NCI-H2107 treated with DMSO at 0.1 percent for 48 hours (cell line): ENCODE data around the gene ALAS1.

Experiments used
- DNase-seq: peaks from one replicate; lab custom pipeline; 2025; ENCODE audit not compliant: unreplicated experiment; lab: John Stamatoyannopoulos, UW

Gene ALAS1

GRCh38 chr3:52220380-52221026 lies 22.5 kb downstream of the ALAS1 start:
- peak; percentile 43 for DNase-seq

- DNase-seq, result no peak
These were observed 23.2 kb downstream of the ALAS1 start for GRCh38 chr3:52221141-52221562.

DNA sequence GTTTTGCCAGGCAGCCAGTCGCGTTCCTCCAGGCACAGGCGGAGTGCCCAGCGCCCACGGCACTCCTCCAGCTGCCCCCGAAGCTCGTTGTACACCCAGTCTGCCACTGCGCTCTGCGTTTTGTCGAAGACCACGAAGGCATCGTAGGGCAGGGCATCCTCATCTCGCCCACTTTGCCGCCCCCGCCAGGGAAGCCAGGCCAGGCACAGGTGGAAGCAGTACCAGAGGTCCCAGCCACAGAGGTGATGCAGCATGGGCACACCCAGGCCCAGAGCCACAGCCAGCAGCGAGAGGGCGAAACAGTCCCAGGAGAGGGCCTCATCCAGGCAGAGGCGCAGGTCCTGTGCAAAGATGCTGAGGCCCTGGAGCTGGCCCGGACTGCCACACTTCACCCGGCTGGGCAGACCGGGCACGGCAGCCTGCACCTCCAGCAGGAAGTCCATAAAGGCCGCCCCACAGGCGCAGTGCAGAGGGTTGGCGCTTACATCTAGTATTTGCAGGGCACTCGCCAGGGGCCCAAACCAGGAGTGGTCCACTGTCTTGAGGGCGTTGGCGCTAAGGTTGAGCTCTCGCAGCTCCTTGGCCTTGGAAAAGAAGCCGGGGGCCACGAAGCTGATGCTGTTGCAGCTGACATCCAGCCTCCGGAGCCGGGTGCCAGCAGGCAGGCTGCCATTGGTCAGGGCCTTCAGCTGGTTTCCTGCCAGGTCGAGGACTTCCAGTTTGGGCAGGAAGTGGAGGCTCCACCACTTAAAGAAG lies 23.8 kb downstream of the ALAS1 start:
- no peak for DNase-seq

GRCh38 chr3:52222319-52223221 lies 24.6 kb downstream of the ALAS1 start:
- no peak for DNase-seq

- DNase-seq, result no peak
These were observed 25.8 kb downstream of the ALAS1 start for GRCh38 chr3:52223449-52224408.

DNA sequence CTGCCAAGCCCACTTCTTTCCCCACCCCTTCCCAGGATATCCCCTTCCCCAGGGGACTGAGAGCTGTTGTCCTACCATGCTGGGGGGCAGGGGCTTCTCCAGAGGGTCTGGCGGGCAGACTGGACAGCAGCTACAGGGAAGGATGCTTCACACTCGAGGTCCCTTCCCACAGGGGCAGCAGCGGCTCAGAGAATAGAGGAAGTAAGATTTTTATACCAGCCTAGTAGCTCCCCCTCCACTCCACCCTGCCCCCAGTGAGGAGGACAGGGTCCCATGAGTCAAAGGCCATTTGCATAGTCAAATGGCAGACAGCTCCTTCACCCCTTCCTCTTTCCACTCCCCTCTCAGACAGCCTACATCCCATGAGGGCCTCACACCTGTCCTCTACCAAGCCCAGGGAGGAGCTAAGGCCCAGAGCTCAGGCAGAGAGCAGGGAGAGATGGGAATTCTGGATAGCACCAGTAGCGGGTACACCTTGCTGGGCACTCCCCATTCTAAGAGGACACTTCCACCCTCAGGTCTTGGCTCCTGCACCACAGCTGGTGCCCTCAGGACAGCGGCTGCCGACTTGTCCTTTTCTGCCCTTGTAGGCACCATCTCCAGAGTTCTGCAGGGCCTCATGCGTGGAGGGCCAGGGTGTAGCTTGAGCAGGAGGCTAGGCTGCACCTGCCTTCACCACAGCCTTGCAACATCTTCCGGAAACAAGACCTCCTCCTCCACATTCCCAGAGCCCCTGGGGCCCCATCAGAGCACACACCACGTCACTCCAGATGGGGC lies 27.7 kb downstream of the ALAS1 start, which contains the start of gene TLR9:
TSS of gene TLR9 (minus strand) at position 194 of the 777 bp plus-strand sequence. CDS start at position 78, 116 bp downstream.
- DNase-seq, result peak; percentile 75

DNA sequence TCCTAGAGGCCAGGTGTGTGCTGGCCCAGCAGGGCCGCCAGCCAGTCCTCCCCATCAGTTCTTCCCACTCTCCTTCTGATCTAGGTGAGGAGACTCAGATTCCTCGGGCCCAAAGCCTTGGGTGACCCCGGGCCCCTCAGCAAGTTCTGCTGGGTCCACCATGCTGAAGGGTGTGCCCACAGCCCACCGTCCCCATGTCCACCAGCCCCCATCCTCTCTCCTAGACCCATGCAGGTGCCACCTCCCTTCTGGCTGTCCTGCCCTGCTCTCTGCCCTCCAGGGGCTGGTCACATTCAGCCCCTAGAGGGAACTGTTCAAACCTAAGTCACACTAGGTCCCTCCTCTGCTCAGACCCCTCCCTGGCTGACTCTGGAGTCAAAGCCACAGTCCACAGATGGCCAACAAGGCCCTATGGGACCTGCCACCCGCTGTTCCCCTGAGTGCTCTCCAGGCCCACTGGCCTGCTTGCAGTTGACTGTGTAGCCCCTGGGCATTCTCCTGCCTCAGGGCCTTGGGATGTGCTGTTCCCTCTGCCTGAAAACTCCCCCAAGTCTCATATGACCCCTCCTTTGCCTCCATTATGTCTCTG lies 28.4 kb downstream of the ALAS1 start:
- DNase-seq, result no peak

- no peak for DNase-seq
These were observed 29.2 kb downstream of the ALAS1 start for GRCh38 chr3:52227117-52227516.

- DNase-seq, result no peak
These were observed 29.8 kb downstream of the ALAS1 start for GRCh38 chr3:52227766-52228165.

DNA sequence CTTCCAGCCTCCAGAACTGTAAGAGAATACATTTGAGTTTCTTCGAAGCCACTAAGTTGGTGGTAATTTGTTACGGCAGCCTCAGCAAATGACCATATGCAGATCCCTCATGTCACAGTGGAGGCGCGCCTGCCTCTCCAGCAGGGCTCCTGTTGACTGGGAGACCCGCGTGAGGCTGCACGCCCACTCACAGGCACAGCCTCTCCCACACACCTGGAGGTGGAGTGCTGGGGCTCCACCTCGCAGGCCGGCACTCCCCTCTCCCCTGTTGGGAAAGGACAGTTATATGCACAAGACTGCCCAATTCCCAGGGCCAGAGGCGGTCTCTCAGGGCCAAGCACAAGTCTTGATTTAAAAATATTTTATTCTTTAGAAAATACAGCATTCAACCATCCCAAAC lies 30.3 kb downstream of the ALAS1 start:
- no peak for DNase-seq

- no peak for DNase-seq
These were observed 30.9 kb downstream of the ALAS1 start for GRCh38 chr3:52228751-52229291.

DNA sequence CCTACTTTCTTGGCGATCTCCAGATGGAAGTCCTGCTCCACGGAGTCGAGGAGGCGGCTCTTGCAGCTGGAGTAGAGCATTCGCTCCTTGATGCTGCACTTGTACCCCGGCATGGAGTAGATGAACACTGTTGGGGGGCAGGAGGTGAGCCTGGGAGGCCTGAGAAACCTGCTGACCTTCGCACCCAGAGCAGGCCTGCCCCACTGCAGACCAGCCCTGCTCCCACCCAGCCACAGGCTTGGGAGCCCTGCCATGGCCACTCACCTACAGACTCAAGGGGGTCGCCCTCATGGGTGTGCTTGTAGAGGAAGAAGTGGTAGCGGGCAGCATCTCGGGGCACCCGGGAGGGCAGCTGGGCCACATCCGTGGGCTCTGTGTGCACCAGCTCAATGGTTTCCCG lies 31.7 kb downstream of the ALAS1 start:
- DNase-seq, result no peak

DNA sequence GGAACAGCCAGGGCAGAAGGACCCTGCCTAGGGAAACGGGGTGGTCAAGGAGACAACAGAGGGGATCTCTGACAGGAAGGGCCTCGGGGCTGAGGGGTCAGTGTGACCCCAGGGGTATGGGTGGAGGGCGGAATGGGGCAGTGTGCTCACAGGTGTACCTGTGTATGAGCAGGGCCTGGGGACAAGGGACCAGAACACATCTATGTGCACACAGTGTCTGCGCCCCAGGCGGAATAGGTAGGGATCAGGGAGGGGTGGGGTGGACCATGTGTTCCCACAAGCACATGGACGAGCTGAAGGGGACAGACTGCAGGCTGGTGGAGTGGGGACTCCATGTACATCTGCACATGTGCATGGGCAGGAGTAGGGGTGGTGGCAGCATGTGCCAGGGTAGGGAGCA lies 32.5 kb downstream of the ALAS1 start:
- DNase-seq, result no peak

- no peak for DNase-seq
These were observed 33.0 kb downstream of the ALAS1 start for GRCh38 chr3:52230889-52231499.

- DNase-seq, result no peak
These were observed 33.7 kb downstream of the ALAS1 start for GRCh38 chr3:52231502-52232278.

GRCh38 chr3:52232279-52233107 lies 34.5 kb downstream of the ALAS1 start:
- DNase-seq, result no peak

- no peak for DNase-seq
These were observed 35.2 kb downstream of the ALAS1 start for GRCh38 chr3:52233108-52233591.
